CMK (cell line): ENCODE data around the gene ITPR3.
A peak's percentile ranks its signal among the peaks of the same experiment; 100 is the strongest.

ENCODE experiments used
- DNase-seq: peaks from one replicate; pipeline ENCODE4 v3.0.0-alpha.2; 2010; ENCODE audit warnings: low read depth

Gene ITPR3

DNA sequence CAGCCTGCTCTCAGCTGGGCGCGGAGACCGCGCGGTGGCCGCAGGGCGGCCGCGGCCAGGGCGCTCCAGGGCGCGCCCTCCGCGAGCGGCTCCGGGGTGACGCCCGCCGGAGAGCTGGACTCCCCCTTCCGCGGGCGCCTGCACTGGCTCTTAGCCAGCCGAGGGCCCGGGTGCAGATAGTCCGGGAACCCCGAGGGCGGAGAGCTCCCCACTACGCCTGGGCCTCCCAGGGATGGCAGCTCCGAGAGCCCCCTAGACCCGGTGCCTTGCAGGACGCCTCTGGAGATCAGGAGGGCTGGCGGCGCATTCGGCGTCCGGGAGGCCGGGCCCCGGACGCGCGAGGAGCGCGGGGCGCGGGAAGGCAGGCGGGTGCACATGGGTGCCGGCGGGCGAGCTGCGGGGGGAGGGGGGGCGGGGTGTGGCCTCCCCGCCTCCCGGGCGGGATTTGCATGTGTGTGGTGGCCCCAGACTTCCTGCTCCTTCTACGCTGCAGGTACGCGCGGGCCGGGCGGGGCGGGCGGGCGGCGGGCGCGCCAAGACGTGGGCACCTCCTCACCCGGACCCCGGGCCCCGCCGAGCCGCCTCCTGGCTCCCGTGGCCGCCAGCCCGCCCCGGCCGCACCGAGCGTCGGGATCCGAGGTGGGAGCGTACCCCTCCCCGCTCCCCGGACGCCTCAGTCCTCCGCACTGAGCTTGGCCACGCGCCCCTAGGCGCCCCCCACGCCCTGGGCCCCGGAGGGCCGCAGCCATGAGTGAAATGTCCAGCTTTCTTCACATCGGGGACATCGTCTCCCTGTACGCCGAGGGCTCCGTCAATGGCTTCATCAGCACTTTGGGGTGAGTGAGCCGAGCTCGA, at the start of gene ITPR3:
TSS of gene ITPR3 (plus strand) at position 467 of the 855 bp plus-strand sequence. CDS start at position 748, 281 bp downstream.
- no peak for DNase-seq

DNA sequence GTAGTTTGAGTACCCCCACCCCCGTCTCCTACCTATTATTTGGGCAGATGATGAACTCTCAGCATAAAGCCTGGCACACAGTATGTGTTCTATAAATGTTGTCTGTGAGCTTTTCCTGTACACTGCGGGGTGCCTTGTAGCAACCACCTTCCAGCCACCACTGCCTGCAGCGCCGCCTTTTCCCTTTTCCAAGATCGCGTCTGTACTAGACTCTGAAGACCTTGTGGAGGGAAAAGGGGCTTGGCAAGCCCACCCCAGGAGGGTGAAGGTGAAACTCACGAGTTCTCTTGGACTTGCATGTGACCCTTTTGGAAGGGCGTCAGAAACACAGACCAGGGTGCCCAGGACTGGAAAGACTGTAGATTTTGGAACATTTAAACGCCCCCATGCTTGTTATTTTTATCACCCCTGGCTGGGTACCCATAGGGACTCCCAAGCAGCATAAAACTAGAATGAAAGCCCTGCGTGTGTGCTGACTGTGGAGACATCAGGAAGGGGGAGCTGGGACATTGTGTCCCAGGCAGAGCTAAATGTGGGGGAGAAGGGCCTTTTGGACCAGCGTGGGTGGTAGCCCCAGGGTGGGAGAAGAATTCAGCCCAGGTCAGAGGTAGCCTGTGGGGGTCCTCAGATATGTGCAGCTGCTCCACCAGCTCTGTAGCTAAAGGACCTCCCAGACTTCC, 49.3 kb upstream of the ITPR3 start:
- no peak for DNase-seq

DNA sequence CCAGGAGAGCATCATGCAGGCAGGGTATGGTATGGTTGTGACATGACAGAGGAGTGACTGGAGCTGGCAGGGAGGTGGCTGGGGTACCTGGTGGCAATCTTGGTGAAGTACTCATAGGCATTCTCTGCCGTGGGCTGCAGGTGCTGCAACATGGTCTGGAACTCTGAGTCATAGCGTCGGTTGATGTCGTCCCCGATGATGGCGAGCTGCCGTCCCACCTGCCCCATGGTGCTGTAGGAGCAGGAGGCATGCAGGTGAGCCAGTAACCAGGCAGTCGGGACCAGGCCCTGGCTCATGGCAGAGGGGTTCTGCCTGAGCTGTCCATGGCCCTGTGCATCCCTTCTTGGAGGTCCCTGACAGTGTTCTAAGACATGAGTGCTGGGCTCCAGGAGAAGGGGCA, 45.9 kb upstream of the ITPR3 start:
- no peak for DNase-seq

DNA sequence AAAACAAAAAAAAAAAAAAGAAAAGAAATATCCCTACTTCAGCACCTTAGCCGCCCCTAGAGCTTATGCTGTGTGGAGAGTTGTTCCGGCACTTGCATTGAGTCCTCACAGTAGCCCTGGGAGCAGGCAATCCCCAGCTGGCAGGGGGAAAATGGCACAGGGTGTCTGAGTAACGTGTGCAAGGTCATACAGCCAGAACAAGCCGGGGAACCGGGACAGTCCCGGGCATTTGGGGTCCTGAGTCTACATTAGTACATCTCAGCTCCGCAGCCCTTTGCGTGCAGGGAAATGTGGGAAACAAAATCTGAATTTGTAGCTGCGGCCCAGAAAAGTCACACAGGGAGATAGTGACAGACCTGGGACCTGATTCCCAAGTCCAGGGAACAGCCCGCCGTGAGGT, 44.5 kb upstream of the ITPR3 start:
- DNase-seq = no peak

DNA sequence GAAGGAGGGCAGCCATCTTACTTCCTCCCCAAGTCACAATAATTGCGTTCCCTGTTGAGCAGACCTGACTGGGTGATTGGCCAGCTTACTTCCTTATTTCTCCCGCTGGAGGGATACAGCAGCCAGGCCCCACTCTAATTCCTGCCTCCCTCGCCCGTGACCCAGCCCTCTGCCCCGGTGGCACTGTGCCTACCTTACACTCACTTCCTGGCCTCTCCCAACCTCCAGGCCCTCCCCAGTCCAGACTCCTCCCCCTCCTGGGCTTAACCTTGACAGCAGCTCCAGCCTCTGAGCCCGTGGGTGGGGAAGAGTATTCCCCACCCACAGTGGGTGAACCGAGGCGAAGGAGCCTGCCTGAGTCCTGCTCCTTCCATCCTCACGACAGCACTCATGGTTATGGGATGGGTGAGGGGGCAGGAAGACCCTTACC, 44.0 kb upstream of the ITPR3 start:
- DNase-seq = no peak

DNA sequence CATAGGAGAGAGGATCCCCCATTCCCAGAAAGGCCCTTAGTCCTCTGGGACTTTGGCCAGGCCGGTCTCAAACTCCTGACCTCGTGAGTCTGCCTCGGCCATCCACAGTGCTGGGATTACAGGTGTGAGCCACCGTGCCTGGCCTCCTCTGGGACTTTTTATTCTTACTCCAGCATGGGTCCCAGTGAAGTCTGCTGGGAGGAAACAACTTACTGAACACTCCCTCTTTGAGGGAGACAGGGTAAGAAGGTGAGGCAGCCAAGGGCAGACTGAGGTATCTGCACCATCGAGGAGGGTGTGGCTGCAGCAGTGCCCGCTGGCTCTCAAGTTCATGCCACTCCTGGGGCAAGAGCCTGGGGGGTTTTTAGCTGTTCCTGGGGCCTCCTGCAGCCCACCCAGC, 43.4 kb upstream of the ITPR3 start:
- no peak for DNase-seq

DNA sequence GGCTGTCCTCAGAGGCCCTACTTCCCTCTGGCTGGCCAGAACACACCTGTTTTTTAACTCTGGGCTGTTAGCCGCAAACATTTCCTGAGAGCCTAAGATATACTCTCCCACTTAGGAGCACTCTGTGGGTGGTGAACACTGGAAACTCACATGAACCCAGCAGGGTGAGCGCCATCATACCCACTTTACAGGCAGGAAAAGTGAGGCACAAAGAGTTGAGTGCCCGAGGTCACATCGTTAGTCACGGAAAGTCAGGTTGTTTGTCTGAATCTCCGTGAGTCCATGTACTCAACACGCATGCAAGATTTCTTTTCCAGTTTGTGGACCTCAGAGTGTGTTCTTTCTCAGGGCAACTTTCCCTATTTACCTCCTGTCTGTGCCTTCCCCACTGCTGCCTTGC, 43.0 kb upstream of the ITPR3 start:
- DNase-seq = no peak

DNA sequence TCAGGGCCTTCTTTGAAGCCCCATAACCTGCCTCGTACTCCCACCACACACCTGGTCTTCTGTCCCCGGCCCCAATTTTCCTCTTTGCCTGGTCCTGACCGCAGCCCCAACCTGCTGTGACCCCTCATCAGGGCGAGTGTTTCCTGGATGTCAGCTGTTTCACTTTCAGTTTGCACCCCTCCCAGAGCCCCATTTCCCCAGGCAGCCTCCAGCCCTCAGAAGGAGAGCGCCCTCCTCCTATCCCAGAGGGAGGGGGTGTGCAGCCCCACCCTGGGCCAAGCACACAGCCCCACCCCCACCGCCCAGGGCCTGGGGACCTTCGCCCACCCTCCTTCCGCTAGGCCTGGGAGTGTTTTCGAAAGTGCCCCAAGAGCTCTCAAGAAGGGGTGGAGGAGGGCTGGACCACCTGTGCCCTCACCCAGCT, 42.5 kb upstream of the ITPR3 start:
- no peak for DNase-seq

DNA sequence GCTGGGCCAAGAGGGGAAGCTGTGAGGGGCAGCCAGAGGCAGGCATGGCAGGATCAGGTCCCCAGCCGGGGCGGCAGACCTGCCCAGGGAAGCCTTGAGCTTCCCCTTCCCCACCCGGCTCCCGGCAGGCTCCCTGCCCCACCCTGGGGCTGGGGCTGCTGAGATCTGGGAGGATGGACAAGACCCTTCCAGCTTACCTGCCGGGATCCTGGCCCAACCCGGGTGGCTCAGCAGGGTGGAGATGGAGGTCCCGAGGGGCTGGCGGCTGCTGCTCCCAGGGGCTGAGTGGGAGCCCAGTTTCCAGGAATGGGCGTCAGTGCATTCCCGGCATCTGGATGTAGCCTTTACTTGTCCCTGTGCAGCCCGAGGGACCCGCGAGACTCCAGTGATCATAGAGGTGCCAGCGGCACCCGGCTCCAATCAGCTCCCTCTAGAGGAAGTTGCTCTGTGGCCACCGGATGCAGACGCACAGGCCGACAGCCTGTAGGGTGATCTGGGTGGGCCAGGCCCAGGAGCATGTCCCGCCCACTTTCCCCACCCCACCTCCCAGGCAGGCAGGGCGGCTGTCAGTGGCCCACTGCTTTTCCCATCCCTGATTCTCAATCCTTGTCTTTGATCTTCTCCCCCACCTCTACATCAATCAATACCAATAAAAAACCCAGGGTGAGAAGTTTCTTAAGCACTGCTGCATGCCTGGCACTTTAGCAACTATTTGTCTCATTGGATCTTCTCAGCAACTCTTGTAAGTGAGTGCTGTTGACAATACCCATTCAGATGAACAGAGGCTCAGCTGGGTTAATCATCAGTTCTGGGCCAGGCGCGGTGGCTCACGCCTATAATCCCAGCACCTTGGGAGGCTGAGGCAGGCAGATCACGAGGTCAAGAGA, 41.1 kb upstream of the ITPR3 start, which contains the start of gene BAK1:
TSS of gene BAK1 (minus strand) at position 449 of the 887 bp plus-strand sequence. CDS start 2,672 bp downstream, outside the sequence.
- DNase-seq = peak; percentile 81

DNA sequence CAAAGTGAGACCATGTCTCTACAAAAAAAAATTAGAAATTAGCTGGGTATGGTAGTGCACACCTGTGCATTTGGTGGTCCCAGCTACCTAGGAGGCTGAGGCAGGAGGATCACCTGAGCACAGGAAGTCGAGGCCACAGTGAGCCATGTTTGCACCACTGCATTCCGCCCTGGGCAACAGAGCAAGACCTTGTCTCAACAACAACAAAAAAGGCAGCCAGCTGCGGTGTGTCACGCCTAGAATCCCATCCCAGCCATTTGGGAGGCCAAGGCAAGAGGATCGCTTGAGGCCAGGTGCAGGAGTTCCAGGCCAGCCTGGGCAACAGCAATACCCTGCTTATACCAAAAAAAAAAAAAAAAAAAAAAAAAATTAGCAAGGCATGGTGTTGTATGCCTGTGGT, 39.9 kb upstream of the ITPR3 start:
- DNase-seq = no peak

DNA sequence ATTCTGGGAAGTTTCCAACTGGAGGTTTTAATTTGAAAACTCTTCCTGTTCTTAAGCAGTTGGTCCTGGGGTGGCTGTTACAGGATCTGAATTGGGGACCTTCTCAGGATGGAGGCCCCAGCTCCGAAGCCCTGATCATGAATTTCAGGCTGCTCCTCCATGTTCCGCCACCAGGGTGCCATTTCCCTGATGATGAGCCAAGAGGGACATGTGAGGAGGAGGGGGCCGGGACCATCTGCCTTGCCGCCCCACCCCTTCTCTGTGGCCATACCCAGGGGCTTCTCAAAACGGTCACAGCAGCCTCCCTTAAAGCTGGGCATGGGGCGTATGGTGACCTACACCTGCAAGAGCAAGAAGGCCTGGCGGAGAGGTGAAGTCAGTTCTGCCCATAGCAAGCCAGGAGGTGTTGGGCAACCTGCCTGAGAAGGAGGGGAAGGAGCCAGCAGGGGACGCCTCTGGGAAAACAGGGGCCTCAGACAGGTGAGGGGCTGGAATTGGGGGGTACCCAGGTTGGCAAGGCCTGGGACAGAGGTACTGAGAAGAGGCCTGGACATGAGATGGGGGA, 37.4 kb upstream of the ITPR3 start:
- no peak for DNase-seq

DNA sequence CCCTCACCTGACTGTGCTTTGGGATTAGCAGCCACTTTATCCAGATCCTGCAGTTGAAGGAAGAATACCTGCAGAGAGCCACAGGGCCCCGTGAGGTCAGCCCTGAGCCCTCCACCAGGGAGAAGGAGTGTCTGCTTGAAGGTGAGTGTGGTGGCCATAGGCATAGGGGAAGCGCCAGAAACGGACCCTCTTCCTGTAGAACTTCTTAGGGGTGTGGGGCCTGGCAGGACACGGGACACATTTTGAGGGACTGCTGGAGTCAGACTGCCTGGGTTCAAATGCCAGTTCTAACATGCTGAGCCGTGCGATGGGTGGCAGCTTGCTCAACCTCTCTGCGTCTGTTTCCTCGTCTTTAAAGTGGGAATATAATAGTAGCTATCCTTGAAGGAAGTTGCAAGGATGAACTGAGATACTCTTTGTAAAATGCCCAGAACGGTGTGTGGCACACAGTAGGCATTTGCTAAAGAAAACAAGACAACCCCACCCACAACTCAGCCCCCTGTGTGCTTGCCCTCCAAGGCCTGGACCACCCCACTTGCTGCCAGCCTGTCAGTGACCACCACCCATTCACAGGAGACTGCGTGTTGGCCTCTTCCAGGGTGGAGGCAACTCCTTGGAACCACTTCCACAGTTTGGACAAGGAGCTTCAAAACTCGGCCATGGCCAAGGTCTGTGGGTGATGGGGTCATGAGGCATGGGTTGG, 36.3 kb upstream of the ITPR3 start:
- DNase-seq = no peak

DNA sequence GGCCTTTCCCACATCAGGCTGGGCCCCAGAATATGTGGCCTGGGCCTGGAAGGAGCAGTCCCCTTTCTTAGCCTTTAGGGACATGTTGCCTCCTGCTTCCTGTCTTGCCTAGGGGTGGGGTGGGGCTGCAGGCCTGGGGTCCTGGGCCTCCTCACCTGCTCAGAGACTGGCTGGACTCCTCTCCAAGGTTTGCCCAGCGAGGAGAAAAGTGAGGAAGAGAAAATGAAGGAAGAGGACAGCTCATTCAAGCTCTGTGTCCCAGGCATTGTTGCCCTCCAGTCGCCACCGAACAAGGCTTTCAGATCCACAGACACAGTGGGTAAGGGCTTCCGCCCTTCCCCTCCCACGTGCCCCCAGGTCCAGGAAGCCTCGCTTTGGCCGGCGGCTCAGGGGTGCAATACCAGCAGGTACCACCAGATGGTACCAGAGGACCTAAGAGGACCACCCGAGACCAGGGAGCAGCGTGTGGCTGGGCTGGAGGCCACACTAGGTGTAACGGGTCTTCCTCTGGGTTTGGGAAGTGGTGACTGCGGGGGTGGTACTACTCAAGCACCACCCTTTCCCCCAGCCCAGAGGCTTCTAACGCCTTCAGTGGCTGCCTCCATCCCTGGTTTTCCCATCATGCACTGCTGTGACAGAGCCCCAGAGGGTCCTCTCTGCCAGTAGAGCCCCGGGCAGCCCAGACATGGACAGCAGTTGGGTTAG, 35.6 kb upstream of the ITPR3 start:
- DNase-seq = peak; percentile 90

DNA sequence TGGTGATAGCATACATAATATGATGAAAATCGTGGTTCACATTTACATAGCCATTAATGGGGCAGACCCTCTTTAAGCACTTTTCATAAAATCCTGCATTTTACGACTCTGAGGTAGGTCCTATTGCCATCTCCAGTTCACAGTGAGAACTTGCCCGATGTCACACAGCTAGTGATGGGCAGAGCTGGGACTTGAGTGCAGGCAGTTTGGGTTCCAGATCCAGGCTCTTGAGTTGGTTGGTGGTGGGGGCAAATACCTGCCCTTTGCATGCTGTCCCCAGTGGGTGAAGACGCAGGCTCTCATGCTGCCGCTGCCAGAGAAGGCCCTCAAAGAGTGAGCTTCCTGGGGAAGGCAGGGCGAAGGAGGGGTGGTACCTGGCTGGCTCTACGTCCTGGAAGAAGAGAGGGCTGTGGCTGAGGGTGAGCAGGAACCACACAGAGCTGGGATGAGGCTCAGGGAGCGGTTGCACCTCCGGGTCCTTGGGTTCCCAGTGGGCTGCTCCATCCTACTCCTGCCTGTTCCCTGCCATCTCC, 34.9 kb upstream of the ITPR3 start:
- DNase-seq = no peak

DNA sequence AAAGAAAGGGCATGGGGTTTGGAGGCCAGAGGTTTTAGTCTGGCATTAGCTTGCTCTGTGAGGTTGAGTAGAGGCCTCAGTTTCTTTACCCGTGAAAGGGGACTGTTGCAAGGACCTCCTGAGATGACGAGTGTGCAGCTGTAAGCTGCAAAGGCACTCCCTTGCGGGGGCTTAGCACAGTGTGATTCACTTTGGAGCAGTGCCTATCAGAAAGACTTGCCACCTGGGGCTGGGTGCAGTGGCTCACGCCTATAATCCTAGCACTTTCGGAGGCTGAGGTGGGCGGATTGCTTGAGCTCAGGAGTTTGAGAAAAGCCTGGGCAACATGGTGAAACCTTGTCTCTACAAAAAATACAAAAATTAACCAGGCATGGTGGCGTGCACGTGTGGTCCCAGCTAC, 33.6 kb upstream of the ITPR3 start:
- DNase-seq = no peak

DNA sequence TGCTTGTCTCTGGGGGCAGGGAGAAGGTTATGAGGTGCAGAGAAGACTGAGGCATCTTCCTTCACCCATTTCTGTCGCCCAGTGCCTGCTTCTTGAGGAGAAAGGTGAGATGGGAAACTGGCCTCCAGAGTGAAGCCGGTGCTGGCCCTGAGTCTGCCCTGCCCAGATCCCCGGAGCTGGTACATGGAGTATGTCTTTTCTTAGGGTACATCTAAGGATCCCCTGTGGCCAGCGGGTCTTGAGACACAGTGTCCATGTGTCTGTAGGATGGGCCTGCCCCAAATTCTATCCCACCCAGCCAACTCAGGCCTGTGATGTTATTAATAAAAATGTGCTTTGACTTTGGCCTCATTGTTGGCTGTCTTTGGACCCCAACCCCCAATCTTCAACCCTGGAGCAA, 32.2 kb upstream of the ITPR3 start:
- no peak for DNase-seq

DNA sequence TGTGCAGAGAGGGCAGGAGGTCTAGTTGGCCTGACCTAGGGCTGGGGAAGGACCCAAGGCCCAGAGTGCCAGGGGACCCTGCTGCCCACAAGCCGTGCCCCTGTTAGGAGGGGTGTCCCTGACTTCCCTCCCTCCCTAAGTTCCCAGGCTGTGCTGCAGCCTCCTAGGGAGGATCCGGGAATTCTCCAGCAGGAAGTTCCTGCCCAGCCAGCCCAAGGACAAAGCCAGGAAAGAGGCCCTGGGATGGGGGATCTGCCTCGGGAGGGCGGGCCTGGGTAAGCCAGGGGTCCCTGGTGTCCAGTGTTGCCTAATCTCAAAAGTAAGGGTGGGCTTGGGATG, 31.8 kb upstream of the ITPR3 start:
- no peak for DNase-seq

DNA sequence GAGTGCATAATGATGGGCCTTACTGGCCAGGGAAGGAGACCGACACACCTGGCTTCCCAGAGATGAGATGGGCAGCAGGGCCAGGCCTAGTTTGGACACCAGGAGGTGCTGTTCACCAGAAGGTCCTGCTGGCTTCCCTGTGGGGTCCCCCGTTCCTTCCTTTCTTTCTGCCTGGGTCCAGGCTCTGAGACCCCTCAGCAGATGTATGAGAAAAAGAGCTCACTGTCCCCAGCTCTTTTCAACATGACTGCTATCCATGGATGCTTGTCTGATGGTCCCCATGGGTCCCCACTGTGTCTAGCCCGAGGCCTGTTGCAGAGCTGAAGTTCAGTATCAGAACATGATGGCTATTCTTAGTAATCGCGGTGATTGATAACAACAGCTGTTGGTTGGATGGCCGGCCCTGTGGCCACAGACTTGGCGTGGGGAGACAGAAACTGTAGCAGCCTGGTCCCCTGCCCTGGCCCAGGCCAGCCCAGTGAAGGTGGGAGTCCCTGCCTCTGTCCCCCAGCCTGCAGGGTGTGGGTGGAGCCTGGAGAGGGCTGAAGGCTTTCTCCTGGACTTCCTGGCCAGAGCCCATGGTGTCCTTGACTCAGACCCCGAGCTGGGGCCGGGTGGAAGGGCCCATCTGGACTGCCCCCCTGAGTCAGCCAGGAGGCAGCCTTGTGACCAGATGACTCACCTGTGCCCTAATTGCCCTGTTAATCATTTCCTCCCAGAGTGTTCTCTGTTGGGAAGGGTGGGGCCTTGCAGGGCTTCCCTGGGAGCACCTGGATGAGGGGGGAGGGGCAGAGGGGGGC, 31.2 kb upstream of the ITPR3 start:
- no peak for DNase-seq

DNA sequence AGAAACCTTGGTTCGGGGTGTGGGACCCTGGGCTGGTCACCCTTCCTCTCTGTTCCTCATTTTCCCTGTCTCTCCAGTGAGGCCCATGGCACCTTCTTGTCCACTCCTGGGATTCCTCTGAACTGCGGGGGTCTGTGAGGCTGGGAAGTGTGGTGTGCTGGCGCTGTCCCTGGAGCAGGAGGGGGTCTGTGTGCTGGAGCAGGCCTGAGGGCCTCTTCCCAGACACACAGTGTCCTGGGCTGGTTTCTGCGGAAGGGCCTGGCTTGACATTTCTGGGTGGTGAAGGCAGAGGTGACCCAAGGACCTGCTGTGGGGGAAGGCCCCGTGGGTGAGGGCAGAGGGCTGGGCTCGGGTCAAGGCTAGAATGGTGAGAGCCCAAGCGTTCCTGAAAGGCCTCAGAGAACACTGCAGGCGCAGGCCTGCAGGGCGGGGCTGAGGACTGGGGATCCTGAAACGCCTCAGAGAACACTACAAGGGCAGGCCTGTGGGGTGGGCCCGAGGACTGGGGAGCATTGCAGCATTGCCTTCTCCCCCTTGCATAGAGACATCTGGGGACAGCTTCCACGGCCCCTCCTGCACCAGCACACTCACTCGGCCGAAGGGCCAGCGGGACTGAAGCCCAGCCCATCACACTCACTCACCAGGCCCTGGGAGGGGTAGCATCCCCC, 30.5 kb upstream of the ITPR3 start:
- DNase-seq = no peak
